DOHH2 (cell line): ENCODE measurements around the gene BAG5.

Source experiments
- CTCF ChIP-seq: fragments of 200-600 bp; sonication (generic); IDR thresholded peaks from one replicate; pipeline ENCODE4 v1.5.1; 2014; ENCODE audit warnings: antibody characterized with exemption, mild to moderate bottlenecking, low read depth, low read length; ENCODE audit not compliant: poor library complexity, severe bottlenecking
- EZH2phosphoT487 ChIP-seq: fragments of 200-600 bp; sonication (generic); IDR thresholded peaks from 2 replicates; pipeline ENCODE4 v1.6.1; 2017; ENCODE audit warnings: borderline replicate concordance, mild to moderate bottlenecking, antibody characterized with exemption, low read length, moderate library complexity, mixed read lengths

- TF ChIP-seq CTCF (no peak), EZH2phosphoT487 (no peak)
Observed at GRCh38 chr14:103559766-103560165, 2.7 kb downstream of the BAG5 start.
